ENCODE measurements around the gene NKX6-2.

DNA sequence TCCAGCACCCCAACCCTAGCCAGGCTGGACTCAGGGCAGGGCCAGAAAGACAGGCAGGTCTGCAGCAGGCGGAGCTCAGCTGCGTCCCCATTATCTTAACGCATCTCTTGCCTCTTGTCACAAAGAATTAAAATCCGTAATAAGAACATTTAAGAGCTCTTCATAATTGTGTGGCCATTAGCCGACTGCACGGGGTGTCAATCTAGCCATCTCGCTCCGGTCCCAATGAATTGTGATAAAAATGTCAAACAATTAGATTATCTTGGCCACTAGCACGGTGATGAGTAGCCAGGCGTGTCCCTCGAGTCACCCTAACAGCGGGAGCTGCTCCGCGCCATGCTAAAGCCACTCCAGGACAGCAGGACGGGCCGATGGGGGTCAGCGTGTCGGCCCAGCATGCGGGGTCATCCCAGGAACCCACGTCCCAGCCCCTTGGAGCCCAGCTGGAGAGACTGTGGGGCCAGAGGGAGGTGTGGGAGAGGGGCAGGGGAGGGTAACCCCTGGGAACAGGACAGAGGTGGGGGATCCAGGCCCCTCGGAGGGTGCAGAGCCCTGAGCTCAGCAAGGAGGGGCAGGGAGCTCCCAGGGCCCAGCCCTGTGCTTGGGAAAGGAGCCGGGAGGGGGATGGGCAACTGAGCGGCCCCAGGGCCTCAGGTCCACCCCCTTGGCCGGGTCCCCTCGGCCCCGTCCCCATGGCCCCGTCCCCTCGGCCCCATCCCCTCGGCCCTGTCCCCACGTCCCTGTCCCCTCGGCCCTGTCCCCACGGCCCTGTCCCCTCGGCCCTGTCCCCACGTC is 17.7 kb upstream of the NKX6-2 start:
- TF ChIP-seq CTCF (optimal IDR thresholded peaks at IDR 0.05 in 1 of 3, IDR thresholded peaks at IDR 0.05 in 1 of 3, conservative IDR thresholded peaks at IDR 0.05 in 1 of 3; ENCODE audit: extremely low read depth in 1 of 3, insufficient read depth in 2 of 3, low read length in 3 of 3) = no peak
- TF ChIP-seq EZH2 (IDR thresholded peaks at IDR 0.05; ENCODE audit: low read length) = no peak
